HCT116 (cell line): Measurements from ENCODE around the gene DCTN4. TPM values are rescaled to one million over a fixed set of nuclear protein-coding genes. Genes with fewer than 3 reads are reported as not detected.

Experiments used
- ATAC-seq: fragments of 200-7000 bp; cut with Tn5 transposase; 2 replicates; pipeline ENCODE4 v1.9.1; 2020; ENCODE audit warnings: mild to moderate bottlenecking, moderate library complexity
- BruUV-seq: library from RNA; stranded (reverse); fragments of 400-500 nt; replicated peaks from 2 replicates; lab custom pipeline; 2021; lab: Mats Ljungman, UMichigan
- CTCF ChIA-PET: fragments of 300-600 bp; sonication (Branson Sonifier 250); formaldehyde crosslinking; loops from one replicate; lab custom pipeline; 2021; ENCODE audit warnings: antibody characterized with exemption; lab: Charles Lee
- POLR2A ChIA-PET: fragments of 300-600, 350-600 bp; sonication (Branson Sonifier 250); formaldehyde crosslinking; loops from one replicate; lab custom pipeline; 2021; ENCODE audit warnings: antibody characterized with exemption; lab: Charles Lee
- RAD21 ChIA-PET, 2 experiments: fragments of 300-600 bp; sonication (Branson Sonifier 250); formaldehyde crosslinking; loops; one replicate each; lab custom pipeline; 2023; ENCODE audit warnings: low total read pairs in 2 of 2; ENCODE audit not compliant: uncharacterized antibody in 2 of 2, unreplicated experiment in 2 of 2, low non-redundant PET in 1 of 2; lab: Charles Lee
- DNase-seq: peaks from one replicate; pipeline ENCODE4 v3.0.0-alpha.2; 2010; ENCODE audit warnings: low read depth, low spot score
- H2AFZ ChIP-seq: fragments of 200-600 bp; shearing (Covaris generic), sonication (generic); 2 replicates; pipeline ENCODE4 v1.6.1; 2017; ENCODE audit warnings: low read depth, mixed run types, mixed read lengths, antibody characterized with exemption, low read length; ENCODE audit not compliant: poor library complexity, severe bottlenecking
- H3K27ac ChIP-seq: 2 replicates; pipeline ENCODE4 v1.5.1; 2012; ENCODE audit warnings: low read depth, low read length
- H3K27me3 ChIP-seq: fragments of 200-600 bp; sonication (generic); 2 replicates; pipeline ENCODE4 v1.6.1; 2016; ENCODE audit warnings: mixed run types, low read length, mixed read lengths; ENCODE audit not compliant: insufficient read depth
- H3K36me3 ChIP-seq, 2 experiments: fragments of 200-500 bp in 1 of 2; fragments of 200-600 bp in 1 of 2; sonication (Bioruptor generic) in 1 of 2; sonication (generic) in 1 of 2; 2 replicates each; pipeline versions ENCODE4 v1.5.1 to v1.6.1; 2014 to 2016; ENCODE audit warnings: low read length in 2 of 2, inconsistent platforms in 1 of 2, mixed read lengths in 1 of 2, mixed run types in 1 of 2; ENCODE audit not compliant: insufficient read depth in 2 of 2, control insufficient read depth in 1 of 2
- H3K4me1 ChIP-seq, 2 experiments: fragments of 200-600 bp in 1 of 2; sonication (generic) in 1 of 2; 2 replicates each; pipeline versions ENCODE4 v1.5.1 to v1.6.1; 2012 to 2017; ENCODE audit warnings: low read length in 2 of 2, inconsistent platforms in 1 of 2, mild to moderate bottlenecking in 1 of 2, mixed read lengths in 1 of 2, mixed run types in 1 of 2, moderate library complexity in 1 of 2; ENCODE audit not compliant: insufficient read depth in 2 of 2, control insufficient read depth in 1 of 2
- H3K4me2 ChIP-seq: fragments of 200-600 bp; sonication (generic); 2 replicates; pipeline ENCODE4 v1.6.1; 2017; ENCODE audit warnings: mixed run types, low read length, mixed read lengths
- H3K4me3 ChIP-seq, 2 experiments: fragments of 200-600 bp in 1 of 2; sonication (generic) in 1 of 2; replicated peaks in 1 of 2; 2 replicates each; pipeline ENCODE4 v1.5.1; 2011 to 2016; ENCODE audit warnings: low read length in 2 of 2, control low read depth in 1 of 2, low read depth in 1 of 2, mild to moderate bottlenecking in 1 of 2, mixed read lengths in 1 of 2, mixed run types in 1 of 2
- H3K79me2 ChIP-seq: fragments of 200-600 bp; sonication (generic); 2 replicates; pipeline ENCODE4 v1.6.1; 2017; ENCODE audit warnings: mild to moderate bottlenecking, mixed run types, low read length, moderate library complexity, mixed read lengths; ENCODE audit not compliant: insufficient read depth
- H3K9ac ChIP-seq: fragments of 200-600 bp; sonication (generic); 2 replicates; pipeline ENCODE4 v1.6.1; 2016; ENCODE audit warnings: low read length, mixed read lengths
- H3K9me2 ChIP-seq: fragments of 200-600 bp; sonication (generic), shearing (Covaris generic); 2 replicates; pipeline ENCODE4 v1.6.1; 2017; ENCODE audit warnings: mixed run types, mild to moderate bottlenecking, moderate library complexity; ENCODE audit not compliant: insufficient read depth
- H3K9me3 ChIP-seq, 2 experiments: fragments of 200-500 bp in 1 of 2; fragments of 200-600 bp in 1 of 2; sonication (Bioruptor generic) in 1 of 2; sonication (generic) in 1 of 2; 2 replicates each; pipeline ENCODE4 v1.6.1; 2014 to 2017; ENCODE audit warnings: low read length in 2 of 2, mixed read lengths in 2 of 2, inconsistent platforms in 1 of 2, low read depth in 1 of 2, mild to moderate bottlenecking in 1 of 2, mixed run types in 1 of 2, moderate library complexity in 1 of 2; ENCODE audit not compliant: control insufficient read depth in 1 of 2, insufficient read depth in 1 of 2
- H4K20me1 ChIP-seq: fragments of 200-600 bp; sonication (generic), shearing (Covaris generic); 2 replicates; pipeline ENCODE4 v1.6.1; 2017; ENCODE audit warnings: mixed run types, mild to moderate bottlenecking, moderate library complexity; ENCODE audit not compliant: insufficient read depth
- CBX3 ChIP-seq: IDR thresholded peaks from 2 replicates; pipeline ENCODE4 v1.6.1; 2012; ENCODE audit warnings: low read depth
- ELF1 ChIP-seq: IDR thresholded peaks from 2 replicates; pipeline ENCODE4 v1.6.1; 2012; ENCODE audit warnings: low read depth, borderline replicate concordance
- EZH2 ChIP-seq: fragments of 200-600 bp; sonication (generic); IDR thresholded peaks from 2 replicates; pipeline ENCODE4 v1.6.1; 2017; ENCODE audit warnings: antibody characterized with exemption, mixed run types
- EZH2phosphoT487 ChIP-seq: fragments of 200-600 bp; IDR thresholded peaks from 2 replicates; pipeline ENCODE4 v1.6.1; 2018; ENCODE audit warnings: antibody characterized with exemption, borderline replicate concordance
- FOSL1 ChIP-seq: IDR thresholded peaks from 2 replicates; pipeline ENCODE4 v1.6.1; 2012; ENCODE audit warnings: low read depth
- JUND ChIP-seq: IDR thresholded peaks from 2 replicates; pipeline ENCODE4 v1.6.1; 2012
- POLR2AphosphoS5 ChIP-seq: IDR thresholded peaks from 2 replicates; pipeline ENCODE4 v1.6.1; 2011; ENCODE audit warnings: mild to moderate bottlenecking, low read depth, low read length, moderate library complexity
- RAD21 ChIP-seq: IDR thresholded peaks from 2 replicates; pipeline ENCODE4 v1.6.1; 2012; ENCODE audit warnings: low read depth, mild to moderate bottlenecking
- SIN3A ChIP-seq: IDR thresholded peaks from 2 replicates; pipeline ENCODE4 v1.6.1; 2012; ENCODE audit warnings: low read depth
- SP1 ChIP-seq: IDR thresholded peaks from 2 replicates; pipeline ENCODE4 v1.6.1; 2012; ENCODE audit warnings: low read depth
- SRF ChIP-seq: IDR thresholded peaks from 2 replicates; pipeline ENCODE4 v1.6.1; 2012; ENCODE audit warnings: low read depth
- TCF7L2 ChIP-seq: IDR thresholded peaks from 2 replicates; pipeline ENCODE4 v1.7.0; 2011; ENCODE audit warnings: borderline replicate concordance, inconsistent platforms; ENCODE audit not compliant: insufficient read depth, insufficient read length; ENCODE audit errors: extremely low read depth
- ZFX ChIP-seq: fragments of 450-650 bp; IDR thresholded peaks from 2 replicates; pipeline ENCODE4 v1.6.1; 2017
- intact Hi-C: fragments of 100-400 bp; cut with micrococcal nuclease; formaldehyde crosslinking; loops from 2 replicates; pipeline ENCODE4 v1.10.0; 2022
- total RNA-seq: library from RNA; stranded (reverse); gene quantifications from one replicate; pipeline ENCODE4 v1.2.1, GENCODE V29; 2021; ENCODE audit not compliant: unreplicated experiment
- TF ChIP-seq, protein P1 (sequence below): IDR thresholded peaks from 2 replicates; pipeline ENCODE4 v1.6.1; 2012
- TF ChIP-seq, protein P2 (sequence below): IDR thresholded peaks from 2 replicates; pipeline ENCODE4 v1.6.1; 2011; ENCODE audit warnings: mild to moderate bottlenecking, low read length, moderate library complexity; ENCODE audit not compliant: insufficient replicate concordance; ENCODE audit errors: extremely low read depth
- TF ChIP-seq, protein P3 (sequence below): IDR thresholded peaks from 2 replicates; pipeline ENCODE4 v1.6.1; 2012

The DCTN4 gene
- total RNA-seq, 1 experiment from 2014 or later: 78.8 TPM

DNA sequence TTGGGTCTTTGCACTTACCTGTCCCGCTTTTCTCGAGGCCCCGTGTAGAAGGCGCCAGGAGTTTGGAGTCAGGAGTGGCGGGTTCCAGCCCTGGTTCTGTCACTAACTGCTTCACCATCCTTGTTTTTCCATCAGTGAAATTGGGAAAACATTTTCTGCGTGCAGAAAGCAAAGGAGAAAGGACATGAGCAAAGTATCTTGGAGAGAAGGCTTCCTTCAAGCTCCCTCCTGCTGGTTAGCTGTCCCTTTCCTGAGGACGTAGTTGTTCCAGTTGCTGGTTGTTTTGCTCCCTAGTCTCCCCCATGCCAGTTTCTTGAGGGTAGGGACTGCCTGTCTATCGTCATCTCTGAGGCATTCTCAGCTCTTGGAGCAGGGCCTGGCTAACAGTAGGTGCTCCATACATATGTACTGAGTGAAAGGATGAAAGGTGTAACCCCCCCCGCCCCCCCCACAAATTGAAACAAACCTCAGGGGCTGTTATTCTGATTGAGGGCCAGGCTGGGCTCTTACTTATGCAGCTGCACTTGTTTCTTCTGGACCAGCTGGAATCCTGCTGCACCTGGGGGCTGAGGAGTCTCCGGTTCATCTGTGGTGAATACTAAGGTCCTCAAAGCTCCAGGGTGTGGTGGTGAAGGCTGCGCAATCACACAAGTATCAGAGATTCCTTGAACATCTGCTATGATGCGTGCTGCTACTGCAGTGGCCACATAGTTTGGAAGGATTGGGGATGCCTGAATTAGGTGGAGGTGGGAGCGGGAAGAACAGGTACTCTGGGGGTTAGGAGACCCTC is 20.8 kb upstream of the DCTN4 start:
- Histone ChIP-seq H3K4me1 (peaks cover 49 to 67% of the 10 kb centered on the region in 2 experiments), H3K9me3 (no peaks in the 10 kb centered on the region), H3K27ac (peak overlapping the region; percentile 89), H3K4me2 (peak overlapping the region; percentile 94), H3K36me3 (no peaks in the 10 kb centered on the region), H3K27me3 (no peaks in the 10 kb centered on the region), H3K9ac (peak overlapping the region; percentile 73), H4K20me1 (no peaks in the 10 kb centered on the region), H3K9me2 (no peaks in the 10 kb centered on the region), H3K79me2 (peaks cover 50% of the 10 kb centered on the region), H2AFZ (no peak overlapping the region), H3K4me3 (peak overlapping the region; percentile 74 to 85)
- intact Hi-C loops: loop anchor here (2.0 to 10.0 kb wide), 3 partner anchors 21 to 325 kb away; partner anchors contain the start of gene DCTN4
- no peak for TF ChIP-seq ELF1
- no peak for TF ChIP-seq RAD21
- no peak for TF ChIP-seq POLR2AphosphoS5
- TF ChIP-seq, protein P1, sequence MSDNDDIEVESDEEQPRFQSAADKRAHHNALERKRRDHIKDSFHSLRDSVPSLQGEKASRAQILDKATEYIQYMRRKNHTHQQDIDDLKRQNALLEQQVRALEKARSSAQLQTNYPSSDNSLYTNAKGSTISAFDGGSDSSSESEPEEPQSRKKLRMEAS: no peak
- TF ChIP-seq ZFX: no peak
- TF ChIP-seq, protein P2, sequence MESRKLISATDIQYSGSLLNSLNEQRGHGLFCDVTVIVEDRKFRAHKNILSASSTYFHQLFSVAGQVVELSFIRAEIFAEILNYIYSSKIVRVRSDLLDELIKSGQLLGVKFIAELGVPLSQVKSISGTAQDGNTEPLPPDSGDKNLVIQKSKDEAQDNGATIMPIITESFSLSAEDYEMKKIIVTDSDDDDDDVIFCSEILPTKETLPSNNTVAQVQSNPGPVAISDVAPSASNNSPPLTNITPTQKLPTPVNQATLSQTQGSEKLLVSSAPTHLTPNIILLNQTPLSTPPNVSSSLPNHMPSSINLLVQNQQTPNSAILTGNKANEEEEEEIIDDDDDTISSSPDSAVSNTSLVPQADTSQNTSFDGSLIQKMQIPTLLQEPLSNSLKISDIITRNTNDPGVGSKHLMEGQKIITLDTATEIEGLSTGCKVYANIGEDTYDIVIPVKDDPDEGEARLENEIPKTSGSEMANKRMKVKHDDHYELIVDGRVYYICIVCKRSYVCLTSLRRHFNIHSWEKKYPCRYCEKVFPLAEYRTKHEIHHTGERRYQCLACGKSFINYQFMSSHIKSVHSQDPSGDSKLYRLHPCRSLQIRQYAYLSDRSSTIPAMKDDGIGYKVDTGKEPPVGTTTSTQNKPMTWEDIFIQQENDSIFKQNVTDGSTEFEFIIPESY: no peak
- TF ChIP-seq SIN3A: no peak
- TF ChIP-seq, protein P3, sequence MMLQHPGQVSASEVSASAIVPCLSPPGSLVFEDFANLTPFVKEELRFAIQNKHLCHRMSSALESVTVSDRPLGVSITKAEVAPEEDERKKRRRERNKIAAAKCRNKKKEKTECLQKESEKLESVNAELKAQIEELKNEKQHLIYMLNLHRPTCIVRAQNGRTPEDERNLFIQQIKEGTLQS: no peak
- TF ChIP-seq TCF7L2: no peak
- no peak for TF ChIP-seq EZH2
- no peak for TF ChIP-seq EZH2phosphoT487
- TF ChIP-seq JUND: no peak
- TF ChIP-seq FOSL1: no peak
- no peak for TF ChIP-seq CBX3
- no peak for TF ChIP-seq SP1
- TF ChIP-seq SRF: no peak
- POLR2A ChIA-PET: interaction anchor here (0.6 to 1.4 kb wide), 4 partner anchors 8 to 818 kb away, joined by 3 to 7 read pairs (median 4); partner anchors contain the start of gene DCTN4
- ATAC-seq (no peak), DNase-seq (no peak)
- CTCF ChIA-PET: interaction anchor here (0.6 to 0.7 kb wide), 3 partner anchors 155 to 306 kb away, joined by 3 read pairs; no protein-coding TSS in a partner anchor
- BruUV-seq: no TSS peak
- RAD21 ChIA-PET: no interaction called here
